HG03097 (cell line): ENCODE measurements around the gene HERPUD1.
"Not testable (repeated sequence)": the region's sequence is repeated elsewhere in the genome, so short reads cannot be mapped to it uniquely, and the experiment has no call there.

Source experiments
- ATAC-seq: cut with Tn5 transposase; IDR thresholded peaks from one replicate; pipeline ENCODE4 v1.9.1; 2021; ENCODE audit not compliant: unreplicated experiment, low FRiP score

The HERPUD1 gene

DNA sequence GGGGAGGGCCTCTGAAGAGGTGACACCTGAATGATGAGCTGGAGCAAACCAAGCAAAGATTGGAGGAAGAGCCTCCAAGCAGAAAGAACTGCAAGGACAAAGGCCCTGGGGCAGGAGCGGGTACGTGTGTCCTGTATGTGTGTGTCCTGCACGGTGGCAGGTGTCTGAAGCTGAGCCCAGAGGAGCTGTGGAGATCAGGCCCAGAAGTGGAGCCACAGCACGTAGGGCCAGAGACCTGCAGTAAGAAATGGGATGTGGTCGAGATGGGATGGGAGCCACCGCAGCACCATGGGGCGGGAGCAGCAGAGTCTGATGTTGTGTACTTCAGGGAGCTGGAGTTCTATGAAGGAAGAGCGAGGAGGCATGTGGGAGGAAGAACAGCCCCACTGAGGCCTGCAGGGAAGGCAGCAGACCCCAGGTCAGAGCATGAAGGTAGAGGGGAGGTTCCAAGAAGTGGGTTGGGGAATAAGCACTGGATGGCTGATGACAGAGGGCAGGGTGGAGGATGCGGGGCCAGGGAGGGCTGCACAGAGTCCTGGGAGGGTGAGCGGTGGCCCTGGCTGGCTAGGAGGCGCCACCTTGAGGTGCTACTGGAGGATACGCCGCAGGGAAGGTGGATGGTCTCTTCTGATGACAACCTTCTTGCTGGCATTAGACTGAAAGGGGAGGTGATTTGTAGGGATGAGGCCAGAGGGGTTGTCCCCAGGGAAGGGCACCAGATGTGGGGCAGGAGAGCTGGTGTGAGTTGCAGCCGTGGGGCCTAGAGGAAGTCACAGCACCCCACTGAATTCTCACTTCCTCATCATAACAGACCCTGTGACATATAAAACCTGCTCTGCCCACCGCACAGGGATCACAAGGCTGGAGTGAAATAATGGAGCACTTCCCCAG lies 19.2 kb downstream of the HERPUD1 start:
- ATAC-seq, result peak; percentile 56

DNA sequence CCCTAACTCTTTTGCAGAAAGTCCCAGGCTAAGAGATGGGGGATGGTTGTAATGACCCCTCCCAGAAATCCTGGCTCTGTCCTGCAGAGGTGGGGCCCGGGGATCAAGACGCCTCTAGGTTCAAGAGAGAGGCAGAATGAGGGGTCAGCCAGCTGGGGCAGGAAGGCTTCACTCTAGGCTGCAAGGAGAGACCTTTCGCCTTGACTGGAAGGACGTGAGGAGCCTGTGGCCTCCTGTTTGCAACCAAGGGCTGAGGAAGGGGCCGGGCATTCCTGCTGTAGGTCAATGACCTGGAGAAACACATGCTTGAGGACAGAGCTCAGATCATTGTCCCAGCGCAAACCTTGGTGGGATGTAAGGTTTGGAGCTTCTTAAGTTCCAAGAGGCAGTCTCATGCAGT lies 21.1 kb downstream of the HERPUD1 start:
- no peak for ATAC-seq

- no peak for ATAC-seq
Observed at GRCh38 chr16:56956076-56956475, 24.1 kb downstream of the HERPUD1 start.

GRCh38 chr16:56956756-56957155 lies 24.8 kb downstream of the HERPUD1 start:
- no peak for ATAC-seq

- no peak for ATAC-seq
Observed at GRCh38 chr16:56960681-56961281, 28.8 kb downstream of the HERPUD1 start.

- no peak for ATAC-seq
Observed at GRCh38 chr16:56961386-56961785, 29.4 kb downstream of the HERPUD1 start.

DNA sequence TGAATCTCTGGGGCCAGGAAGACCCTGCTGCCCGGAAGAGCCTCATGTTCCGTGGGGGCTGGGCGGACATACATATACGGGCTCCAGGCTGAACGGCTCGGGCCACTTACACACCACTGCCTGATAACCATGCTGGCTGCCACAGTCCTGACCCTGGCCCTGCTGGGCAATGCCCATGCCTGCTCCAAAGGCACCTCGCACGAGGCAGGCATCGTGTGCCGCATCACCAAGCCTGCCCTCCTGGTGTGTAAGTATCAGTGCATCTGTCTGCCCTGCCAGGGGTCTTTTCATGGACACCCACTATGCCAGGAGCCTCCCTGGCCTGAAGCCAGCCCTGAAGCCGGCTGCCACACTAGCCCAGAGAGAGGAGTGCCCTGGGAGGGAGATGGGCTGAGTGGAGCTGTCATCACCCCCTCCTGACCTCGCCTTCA lies 29.9 kb downstream of the HERPUD1 start, which contains the start of gene CETP:
TSS of gene CETP (plus strand) at position 100 of the 431 bp plus-strand sequence. CDS start at position 130, 30 bp downstream.
- ATAC-seq, result no peak

DNA sequence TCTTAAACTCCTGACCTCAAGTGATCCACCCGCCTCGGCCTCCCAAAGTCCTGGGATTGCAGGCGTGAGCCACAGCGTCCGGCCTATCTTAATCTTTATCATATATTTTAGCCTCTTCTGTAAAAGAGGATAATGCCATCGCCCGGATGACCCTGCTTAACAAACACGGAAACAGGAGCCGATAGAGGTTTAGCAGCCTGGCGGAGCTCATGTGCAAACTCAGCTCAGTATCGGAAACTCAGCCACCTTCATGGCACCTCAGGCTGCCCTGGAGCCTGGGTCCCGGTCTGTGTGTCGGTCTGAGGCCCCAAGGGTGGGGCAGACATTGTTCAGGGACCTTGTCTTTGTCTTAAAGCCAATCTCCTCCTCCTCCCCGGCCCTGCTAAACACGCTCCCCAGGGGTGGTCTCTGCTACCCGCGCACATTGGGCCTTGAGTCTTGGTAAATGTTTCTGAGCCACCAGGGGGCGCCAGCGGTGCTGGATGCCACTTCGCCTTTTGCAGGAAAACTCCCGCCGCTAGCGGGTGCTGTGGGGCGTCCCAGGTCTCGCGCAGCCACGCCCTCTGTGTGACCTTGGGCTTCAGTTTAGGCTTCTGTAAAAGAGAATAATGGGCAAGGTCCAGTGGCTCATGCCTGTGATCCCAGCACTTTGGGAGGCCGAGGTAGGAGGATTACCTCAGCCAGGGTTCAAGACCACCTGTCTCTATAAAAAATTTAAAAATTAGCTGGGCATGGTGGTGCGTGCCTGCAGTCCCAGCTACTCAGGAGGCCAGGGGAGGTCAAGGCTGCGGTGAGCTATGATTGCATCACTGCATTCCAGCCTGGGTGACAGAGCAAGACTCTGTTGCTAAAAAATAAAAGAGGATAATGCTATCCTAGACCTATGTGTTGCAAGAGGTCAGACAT lies 32.6 kb downstream of the HERPUD1 start:
- ATAC-seq, result peak; percentile 69

- no peak for ATAC-seq
Observed at GRCh38 chr16:56965149-56966092, 33.5 kb downstream of the HERPUD1 start.

DNA sequence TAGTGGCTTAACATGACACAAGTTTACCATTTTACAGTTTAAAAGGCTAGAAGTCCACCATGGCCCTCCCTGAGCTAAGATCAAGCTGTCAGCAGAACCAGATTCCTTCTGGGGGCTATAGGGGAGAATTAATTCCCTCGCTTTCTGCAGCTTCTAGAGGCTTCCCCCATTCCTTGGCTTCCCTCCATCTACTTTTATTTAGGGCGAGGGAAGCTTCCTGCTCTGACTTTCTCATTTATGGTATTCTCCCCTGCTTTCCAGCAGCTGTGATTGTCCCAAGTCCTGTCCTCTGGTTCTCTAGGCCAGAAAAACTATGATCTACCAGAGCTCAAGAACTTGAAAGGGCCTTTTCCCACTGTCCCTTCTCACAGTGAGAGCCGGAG lies 34.1 kb downstream of the HERPUD1 start:
- ATAC-seq, result no peak

GRCh38 chr16:56967733-56968132 lies 35.8 kb downstream of the HERPUD1 start:
- ATAC-seq, result no peak

GRCh38 chr16:56969769-56970168 lies 37.8 kb downstream of the HERPUD1 start:
- ATAC-seq, result no peak

- ATAC-seq, result peak; percentile 79
Observed at GRCh38 chr16:56970934-56971767, 39.2 kb downstream of the HERPUD1 start.

GRCh38 chr16:56971768-56972043 lies 39.8 kb downstream of the HERPUD1 start:
- no peak for ATAC-seq

GRCh38 chr16:56972403-56973293 lies 40.7 kb downstream of the HERPUD1 start:
- ATAC-seq, result no peak

GRCh38 chr16:56973294-56973689 lies 41.4 kb downstream of the HERPUD1 start:
- ATAC-seq, result no peak

DNA sequence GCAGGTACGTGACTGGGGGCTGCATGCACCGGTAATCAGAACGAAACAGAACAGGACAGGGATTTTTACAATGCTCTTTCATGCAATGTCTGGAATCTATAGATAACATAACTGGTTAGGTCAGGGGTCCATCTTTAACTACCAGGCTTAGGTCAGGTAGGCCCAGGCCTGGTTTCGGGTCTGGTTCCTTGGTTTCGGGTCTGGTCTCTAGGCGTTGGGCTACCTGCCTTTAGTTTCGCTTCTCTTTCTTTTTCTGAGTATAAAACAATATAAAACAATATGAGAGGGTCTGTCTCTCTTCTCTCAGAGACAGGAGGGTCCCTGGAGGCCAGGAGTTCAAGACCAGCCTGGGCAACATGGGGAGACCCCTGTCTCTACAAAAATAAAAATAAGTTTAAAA lies 42.0 kb downstream of the HERPUD1 start:
- ATAC-seq, result not testable (repeated sequence)
